WTC11 (cell line): ENCODE data around the gene TXNRD1. TPM values are rescaled to one million over a fixed set of nuclear protein-coding genes. Genes with fewer than 3 reads are reported as not detected.

ENCODE experiments used
- ATAC-seq: fragments of 200-7000 bp; cut with Tn5 transposase; 2 replicates; pipeline ENCODE4 v1.10.0; 2021; ENCODE audit warnings: mild to moderate bottlenecking, moderate library complexity
- CTCF ChIA-PET: fragments of 300-600 bp; sonication (Branson Sonifier 250); formaldehyde crosslinking; loops from one replicate; lab custom pipeline; 2021; ENCODE audit warnings: antibody characterized with exemption; lab: Charles Lee
- POLR2A ChIA-PET: fragments of 350-600 bp; sonication (Branson Sonifier 250); formaldehyde crosslinking; loops from one replicate; lab custom pipeline; 2021; ENCODE audit warnings: antibody characterized with exemption; lab: Charles Lee
- DNase-seq: peaks from one replicate; pipeline ENCODE4 v3.0.0; 2021; ENCODE audit warnings: low spot score
- H3K27ac Mint-ChIP-seq: 2 replicates; pipeline ENCODE4 v1.8.0; 2021; ENCODE audit warnings: mixed read lengths
- H3K27me3 Mint-ChIP-seq: 2 replicates; pipeline ENCODE4 v1.8.0; 2021; ENCODE audit warnings: low read depth, mild to moderate bottlenecking, moderate library complexity, mixed read lengths
- H3K36me3 Mint-ChIP-seq: 2 replicates; pipeline ENCODE4 v1.8.0; 2021; ENCODE audit warnings: mixed read lengths
- H3K4me1 Mint-ChIP-seq: 2 replicates; pipeline ENCODE4 v1.8.0; 2022; ENCODE audit warnings: mixed read lengths
- H3K4me3 Mint-ChIP-seq: 2 replicates; pipeline ENCODE4 v1.8.0; 2021; ENCODE audit warnings: mild to moderate bottlenecking, moderate library complexity, mixed read lengths
- H3K9me3 Mint-ChIP-seq: 2 replicates; pipeline ENCODE4 v1.8.0; 2021; ENCODE audit warnings: mixed read lengths
- ATF1 ChIP-seq: sonication (generic); formaldehyde crosslinking; IDR thresholded peaks from 2 replicates; pipeline ENCODE4 v1.8.1; 2023; ENCODE audit warnings: mild to moderate bottlenecking, moderate library complexity, missing genetic modification reagents
- E2F4 ChIP-seq: sonication (generic); formaldehyde crosslinking; IDR thresholded peaks from 2 replicates; pipeline ENCODE4 v1.8.1; 2022; ENCODE audit warnings: low read depth, mild to moderate bottlenecking, moderate library complexity, missing genetic modification reagents, borderline replicate concordance
- ESRRA ChIP-seq: sonication (generic); formaldehyde crosslinking; IDR thresholded peaks from 2 replicates; pipeline ENCODE4 v1.8.1; 2022; ENCODE audit warnings: mild to moderate bottlenecking, missing genetic modification reagents, borderline replicate concordance
- FOXK1 ChIP-seq: sonication (generic); formaldehyde crosslinking; IDR thresholded peaks from 2 replicates; pipeline ENCODE4 v1.8.0; 2022; ENCODE audit warnings: mild to moderate bottlenecking, moderate library complexity, missing genetic modification reagents
- FOXP1 ChIP-seq: sonication (generic); formaldehyde crosslinking; IDR thresholded peaks from 2 replicates; pipeline ENCODE4 v1.8.0; 2022; ENCODE audit warnings: missing genetic modification reagents, mild to moderate bottlenecking, moderate library complexity, borderline replicate concordance
- GABPB1 ChIP-seq: sonication (generic); formaldehyde crosslinking; IDR thresholded peaks from 2 replicates; pipeline ENCODE4 v1.8.1; 2023; ENCODE audit warnings: mild to moderate bottlenecking, missing genetic modification reagents
- GTF2I ChIP-seq: fragments of 250-450 bp; sonication (Bioruptor Pico); conservative IDR thresholded peaks from 2 replicates; pipeline ENCODE4 v1.4.0; 2021; ENCODE audit warnings: mild to moderate bottlenecking
- MXD4 ChIP-seq: fragments of 250-450 bp; sonication (Bioruptor Pico); IDR thresholded peaks from 2 replicates; pipeline ENCODE4 v1.8.0; 2021; ENCODE audit warnings: mild to moderate bottlenecking, moderate library complexity, borderline replicate concordance
- NFATC4 ChIP-seq: fragments of 250-450 bp; sonication (Bioruptor Pico); IDR thresholded peaks from 2 replicates; pipeline ENCODE4 v1.9.0; 2021; ENCODE audit warnings: mild to moderate bottlenecking
- NFE2L1 ChIP-seq: sonication (generic); formaldehyde crosslinking; IDR thresholded peaks from 2 replicates; pipeline ENCODE4 v1.8.1; 2023; ENCODE audit warnings: missing genetic modification reagents
- NR1H2 ChIP-seq: sonication (generic); formaldehyde crosslinking; IDR thresholded peaks from 2 replicates; pipeline ENCODE4 v1.9.0; 2021; ENCODE audit warnings: mild to moderate bottlenecking, moderate library complexity, missing genetic modification reagents
- NR3C1 ChIP-seq: sonication (generic); formaldehyde crosslinking; conservative IDR thresholded peaks from 2 replicates; pipeline ENCODE4 v1.8.1; 2023; ENCODE audit warnings: low read depth, mild to moderate bottlenecking, missing genetic modification reagents
- OVOL2 ChIP-seq: fragments of 250-450 bp; sonication (Bioruptor Pico); IDR thresholded peaks from 2 replicates; pipeline ENCODE4 v1.9.0; 2021; ENCODE audit warnings: mild to moderate bottlenecking, borderline replicate concordance
- PRRX2 ChIP-seq: fragments of 250-450 bp; sonication (Bioruptor Pico); IDR thresholded peaks from 2 replicates; pipeline ENCODE4 v1.8.0; 2021; ENCODE audit warnings: mild to moderate bottlenecking
- SMAD4 ChIP-seq: sonication (generic); formaldehyde crosslinking; IDR thresholded peaks from 2 replicates; pipeline ENCODE4 v1.8.0; 2022; ENCODE audit warnings: mild to moderate bottlenecking, missing genetic modification reagents
- SOX15 ChIP-seq: fragments of 250-450 bp; sonication (Bioruptor Pico); IDR thresholded peaks from 2 replicates; pipeline ENCODE4 v1.9.0; 2021; ENCODE audit warnings: mild to moderate bottlenecking
- TEAD1 ChIP-seq: sonication (generic); formaldehyde crosslinking; IDR thresholded peaks from 2 replicates; pipeline ENCODE4 v1.8.0; 2022; ENCODE audit warnings: mild to moderate bottlenecking, missing genetic modification reagents
- TEAD4 ChIP-seq: sonication (generic); formaldehyde crosslinking; IDR thresholded peaks from 2 replicates; pipeline ENCODE4 v1.8.0; 2022; ENCODE audit warnings: mild to moderate bottlenecking, missing genetic modification reagents
- TP53 ChIP-seq: sonication (generic); formaldehyde crosslinking; IDR thresholded peaks from 2 replicates; pipeline ENCODE4 v1.8.1; 2023; ENCODE audit warnings: mild to moderate bottlenecking, missing genetic modification reagents
- USF2 ChIP-seq: sonication (generic); formaldehyde crosslinking; IDR thresholded peaks from 2 replicates; pipeline ENCODE4 v1.8.1; 2023; ENCODE audit warnings: mild to moderate bottlenecking, missing genetic modification reagents, moderate library complexity
- ZMAT4 ChIP-seq: fragments of 250-450 bp; sonication (Bioruptor Pico); IDR thresholded peaks from 2 replicates; pipeline ENCODE4 v1.9.0; 2021; ENCODE audit warnings: mild to moderate bottlenecking
- ZNF138 ChIP-seq: sonication (generic); formaldehyde crosslinking; conservative IDR thresholded peaks from 2 replicates; pipeline ENCODE4 v1.8.1; 2022; ENCODE audit warnings: mild to moderate bottlenecking, moderate library complexity, missing genetic modification reagents
- ZNF416 ChIP-seq: fragments of 250-450 bp; sonication (Bioruptor Pico); IDR thresholded peaks from 2 replicates; pipeline ENCODE4 v1.9.0; 2021; ENCODE audit warnings: mild to moderate bottlenecking, inconsistent platforms
- ZNF423 ChIP-seq: fragments of 250-450 bp; sonication (Bioruptor Pico); IDR thresholded peaks from 2 replicates; pipeline ENCODE4 v2.1.2; 2022; ENCODE audit warnings: mild to moderate bottlenecking, moderate library complexity
- ZNF532 ChIP-seq: fragments of 250-450 bp; sonication (Bioruptor Pico); IDR thresholded peaks from 2 replicates; pipeline ENCODE4 v1.9.0; 2021; ENCODE audit warnings: mild to moderate bottlenecking, borderline replicate concordance
- ZSCAN18 ChIP-seq: fragments of 250-450 bp; sonication (Bioruptor Pico); IDR thresholded peaks from 2 replicates; pipeline ENCODE4 v2.1.2; 2022; ENCODE audit warnings: mild to moderate bottlenecking, moderate library complexity
- total RNA-seq: library from RNA; stranded (reverse); gene quantifications from 3 replicates; pipeline ENCODE4 v1.2.3, GENCODE V29; 2021

Gene TXNRD1
- total RNA-seq, 1 experiment from 2014 or later, result 113 TPM

GRCh38 chr12:104355630-104356029 is 140.1 kb downstream of the TXNRD1 start:
- Mint-ChIP-seq H3K36me3 (peaks cover 11% of the 10 kb centered on the region), H3K4me3 (no peak overlapping the region), H3K9me3 (peaks cover 6% of the 10 kb centered on the region), H3K4me1 (peaks cover 14% of the 10 kb centered on the region), H3K27me3 (no peaks in the 10 kb centered on the region), H3K27ac (no peak overlapping the region)
- DNase-seq, result no peak
- TF ChIP-seq GTF2I (0 out of 2 replicates have a peak, but pooled peaks have one; percentile 39), ATF1 (no peak), NFE2L1 (CRISPR knock-in tag) (no peak), FOXK1 (no peak), FOXP1 (CRISPR knock-in tag) (no peak)
- POLR2A ChIA-PET, result no interaction called here
- no peak for ATAC-seq
- CTCF ChIA-PET, result no interaction called here

- Mint-ChIP-seq H3K27me3 (no peaks in the 10 kb centered on the region), H3K27ac (no peak overlapping the region), H3K36me3 (peaks cover 20% of the 10 kb centered on the region), H3K9me3 (peaks cover 15% of the 10 kb centered on the region), H3K4me3 (no peak overlapping the region), H3K4me1 (peaks cover 6% of the 10 kb centered on the region)
- no peak for DNase-seq
- no peak for TF ChIP-seq TP53 (CRISPR knock-in tag)
- TF ChIP-seq TEAD4 (CRISPR knock-in tag), result no peak
- TF ChIP-seq MXD4 (CRISPR knock-in tag), result no peak
- TF ChIP-seq ZNF138 (CRISPR knock-in tag), result no peak
- no peak for TF ChIP-seq ZNF416 (CRISPR knock-in tag)
- no peak for TF ChIP-seq ESRRA (CRISPR knock-in tag)
- ChIA-PET CTCF (no interaction called here), POLR2A (interaction anchor here (0.6 kb wide), 1 partner anchor 491 kb away, joined by 4 read pairs; no protein-coding TSS in a partner anchor)
- no peak for ATAC-seq
Observed at GRCh38 chr12:104356231-104357115, 140.9 kb downstream of the TXNRD1 start.

- CTCF ChIA-PET, result no interaction called here
- no peak overlapping the region for H3K4me3 Mint-ChIP-seq
- H3K9me3 Mint-ChIP-seq, result peaks cover 20% of the 10 kb centered on the region
- no peaks in the 10 kb centered on the region; the same call in 1 of the 2 replicates for H3K4me1 Mint-ChIP-seq
- H3K27ac Mint-ChIP-seq, result no peak overlapping the region
- H3K27me3 Mint-ChIP-seq, result no peaks in the 10 kb centered on the region
- DNase-seq, result no peak
- peaks cover 22% of the 10 kb centered on the region for H3K36me3 Mint-ChIP-seq
- no peak for ATAC-seq
- POLR2A ChIA-PET, result no interaction called here
- TF ChIP-seq ZNF532 (CRISPR knock-in tag) (no peak), GABPB1 (no peak), SMAD4 (no peak), PRRX2 (no peak), TEAD1 (CRISPR knock-in tag) (no peak), OVOL2 (no peak), NFATC4 (no peak), USF2 (CRISPR knock-in tag) (no peak), ZMAT4 (no peak), ZSCAN18 (CRISPR knock-in tag) (no peak), SOX15 (CRISPR knock-in tag) (no peak), NR1H2 (CRISPR knock-in tag) (no peak), ZNF423 (no peak), NR3C1 (no peak), E2F4 (no peak)
Observed at GRCh38 chr12:104357421-104357952, 141.9 kb downstream of the TXNRD1 start.
